GM19468 (cell line): ENCODE measurements around the gene VAX1.

Source experiments
- ATAC-seq: cut with Tn5 transposase; IDR thresholded peaks from one replicate; pipeline ENCODE4 v1.9.1; 2021; ENCODE audit warnings: mild to moderate bottlenecking, moderate library complexity, moderate number of reproducible peaks; ENCODE audit not compliant: unreplicated experiment; ENCODE audit errors: extremely low read depth

Gene VAX1

DNA sequence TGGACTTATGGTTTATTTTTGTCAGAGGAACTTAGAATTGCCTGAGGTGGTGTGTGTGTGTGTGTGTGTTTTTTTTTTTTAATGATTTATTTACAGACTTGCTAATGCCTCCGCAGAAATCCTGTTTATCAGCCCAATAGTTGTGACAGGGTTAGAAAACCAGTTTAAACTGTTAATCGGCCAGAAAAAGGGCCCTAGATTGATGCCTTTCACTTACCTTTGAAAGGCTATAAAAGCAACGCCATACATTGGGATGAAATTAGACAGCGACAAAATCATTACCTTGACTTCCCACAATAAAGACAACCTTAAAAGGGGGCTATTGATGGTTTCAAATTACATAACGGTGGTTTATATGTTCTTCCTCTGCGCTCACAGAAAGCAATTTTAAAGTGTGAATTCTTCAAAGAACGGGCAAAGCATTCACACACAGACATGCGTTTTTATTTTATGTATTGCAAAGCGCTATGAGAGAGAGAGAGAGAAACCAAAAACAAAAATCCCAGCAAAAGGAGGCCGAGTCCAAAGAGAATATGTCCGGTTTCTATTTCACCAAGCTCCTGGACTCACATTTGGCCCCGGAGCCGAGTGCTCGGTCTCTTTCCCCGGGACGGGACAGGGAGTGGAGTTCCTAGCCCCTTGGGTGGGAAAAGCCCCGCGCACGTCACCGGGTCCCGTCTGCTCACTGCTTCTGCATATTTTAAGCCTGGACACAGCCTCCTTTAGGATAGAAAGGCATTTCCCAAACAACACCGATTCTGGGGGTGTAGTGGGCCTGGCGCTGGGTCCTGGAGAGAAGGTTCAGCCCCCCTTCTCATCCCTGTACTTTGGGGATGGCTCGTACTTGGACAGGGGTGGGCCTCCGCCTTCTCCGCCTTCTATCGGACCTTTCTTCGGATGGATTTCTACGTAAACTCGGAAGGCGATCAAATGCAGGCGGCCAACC, 26.8 kb upstream of the VAX1 start:
- no peak for ATAC-seq

DNA sequence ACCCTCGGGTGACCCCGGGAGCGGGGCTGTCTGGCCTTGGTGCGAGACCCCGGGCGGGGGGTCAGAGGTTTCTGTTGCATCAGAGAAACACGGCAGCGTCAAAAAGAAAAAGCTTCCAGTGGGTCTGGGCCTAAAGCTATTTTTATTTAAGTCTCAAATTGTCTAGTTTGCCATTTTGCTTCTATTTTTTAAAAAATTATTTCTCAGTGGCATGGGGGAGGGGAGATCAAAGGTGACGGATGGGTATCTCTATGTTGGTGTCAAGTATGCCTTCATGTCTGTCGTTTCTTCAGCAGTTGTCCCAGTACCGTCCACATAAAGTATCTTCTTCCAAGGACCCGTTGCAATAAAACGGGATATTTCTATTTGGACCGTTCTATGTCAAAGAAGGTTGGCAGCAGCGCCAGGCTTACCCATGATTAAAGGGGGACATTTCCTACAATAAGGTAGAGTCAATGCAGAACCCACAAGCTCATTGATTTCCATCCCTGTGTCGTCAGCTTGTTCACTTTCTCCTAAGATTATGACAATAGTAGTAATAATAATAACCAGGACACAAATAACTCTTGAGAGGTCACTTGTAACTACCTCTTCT, 26.0 kb upstream of the VAX1 start:
- ATAC-seq: no peak

DNA sequence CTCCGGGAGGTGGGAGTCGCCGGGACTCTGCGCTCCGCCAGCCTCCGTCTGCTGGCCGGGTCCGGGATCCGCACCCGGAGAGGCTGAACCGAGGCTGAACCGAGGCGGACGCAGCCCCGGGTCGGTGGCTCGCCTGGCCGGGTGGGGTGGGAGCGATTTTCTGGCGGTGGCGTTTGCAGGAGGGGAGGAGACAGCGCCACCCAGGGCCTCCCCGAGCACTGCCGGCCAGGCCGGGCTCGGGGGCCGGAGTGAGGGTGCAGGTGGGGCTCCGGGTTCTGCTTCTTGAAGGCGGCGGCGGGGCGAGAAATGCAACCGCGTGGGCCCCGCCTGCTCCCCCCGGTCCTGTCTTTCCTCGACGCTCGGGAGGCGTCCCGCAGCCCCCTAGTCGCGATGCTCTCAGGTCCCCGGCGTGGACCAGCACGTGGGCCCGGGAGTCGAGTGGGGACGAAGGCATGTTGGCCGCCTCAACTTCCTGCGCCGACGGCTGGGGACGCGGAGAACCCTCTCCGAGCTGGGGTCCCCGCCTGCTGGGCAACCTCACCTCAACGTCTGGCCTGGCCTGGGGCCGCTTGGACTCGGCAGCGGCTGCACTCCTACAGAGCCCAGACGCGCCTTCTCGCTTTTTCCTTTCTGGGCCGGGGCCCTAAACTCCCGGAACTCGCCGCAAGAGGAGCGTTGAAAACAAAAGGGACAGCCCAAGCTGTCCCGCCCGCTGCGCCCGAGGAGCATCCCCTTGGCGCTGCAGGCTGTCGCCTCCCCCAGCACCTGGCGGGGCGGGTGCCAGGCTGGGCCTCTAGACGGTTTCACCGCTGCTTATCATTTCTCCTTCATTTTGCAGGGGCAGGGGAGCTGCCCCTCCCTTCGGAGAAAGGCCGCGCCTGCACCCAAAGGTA, 25.2 kb upstream of the VAX1 start:
- no peak for ATAC-seq

DNA sequence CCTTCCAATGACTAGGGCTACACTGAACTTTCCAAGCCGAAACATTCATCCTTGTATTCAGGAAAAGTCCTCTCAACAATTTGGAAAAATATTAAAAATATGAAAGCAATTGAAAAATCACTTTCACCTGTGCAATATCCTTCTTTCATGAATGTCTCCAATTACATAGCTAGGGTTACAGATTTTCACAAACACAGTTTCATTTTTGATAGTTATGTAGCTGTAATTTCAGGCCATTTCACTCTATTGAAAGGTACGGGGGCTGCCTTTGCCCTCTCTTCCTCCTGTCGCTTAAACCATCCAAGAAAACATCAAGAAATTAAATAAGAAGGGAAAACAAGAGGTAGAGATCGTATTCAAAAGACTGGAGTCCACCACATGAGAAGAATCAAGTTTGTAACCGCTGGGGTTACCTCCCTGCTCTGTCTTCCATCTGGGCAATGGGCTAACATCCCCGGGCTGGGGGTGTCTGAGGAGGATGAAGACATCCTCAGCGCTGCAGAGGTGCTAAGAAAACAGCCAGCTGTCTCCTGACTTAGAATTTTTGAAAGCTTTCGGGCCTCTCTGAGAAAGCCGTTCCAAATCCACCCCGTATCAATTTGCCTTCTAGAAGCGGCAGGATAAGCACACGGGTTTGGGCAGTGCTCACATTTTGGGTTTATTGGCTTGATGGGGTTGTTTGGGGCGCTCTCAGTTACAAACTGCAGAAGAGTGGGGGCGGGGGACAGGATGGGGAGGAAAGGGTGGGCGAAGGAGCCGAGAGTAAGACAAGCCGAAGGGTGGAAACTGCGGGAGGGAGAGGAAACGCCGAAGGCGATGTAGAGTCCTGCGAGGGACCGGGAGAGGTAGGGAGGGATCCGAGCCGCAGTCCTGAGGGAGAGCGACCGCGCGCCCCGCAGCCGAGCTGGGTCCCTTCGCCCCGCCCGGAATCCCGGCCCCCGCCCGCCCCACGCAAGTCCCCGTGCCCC, 24.3 kb upstream of the VAX1 start:
- no peak for ATAC-seq

DNA sequence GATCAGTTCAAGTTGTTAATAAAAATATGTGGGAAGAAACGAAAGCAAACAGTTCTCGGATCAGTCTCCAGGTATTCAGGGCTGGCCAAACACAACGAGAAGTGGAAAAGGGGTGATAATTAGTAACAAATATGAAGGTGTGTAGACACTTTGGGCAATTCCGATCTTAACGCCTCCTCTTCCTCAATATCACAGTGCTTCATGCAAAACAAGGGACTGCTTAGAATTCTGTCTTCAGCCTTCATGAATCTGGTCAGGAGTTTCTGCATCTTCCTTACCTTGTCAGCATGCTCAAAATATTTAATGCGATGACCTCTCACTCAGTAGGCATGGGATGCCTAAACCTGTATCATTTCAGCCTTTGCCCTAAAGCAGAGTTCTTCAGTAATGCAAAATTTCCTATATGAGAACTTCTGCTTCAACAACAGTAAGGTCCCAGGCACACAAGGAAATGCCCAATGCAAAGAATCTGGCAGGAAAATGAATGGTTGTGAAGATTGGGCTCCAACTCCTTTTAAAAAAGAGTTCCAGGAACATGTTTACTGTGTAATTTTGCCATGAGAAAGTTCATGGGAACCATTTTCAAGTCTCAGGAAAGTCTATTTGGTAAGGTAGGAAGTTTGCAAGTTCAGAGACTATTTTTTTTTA, 23.4 kb upstream of the VAX1 start:
- ATAC-seq: no peak

DNA sequence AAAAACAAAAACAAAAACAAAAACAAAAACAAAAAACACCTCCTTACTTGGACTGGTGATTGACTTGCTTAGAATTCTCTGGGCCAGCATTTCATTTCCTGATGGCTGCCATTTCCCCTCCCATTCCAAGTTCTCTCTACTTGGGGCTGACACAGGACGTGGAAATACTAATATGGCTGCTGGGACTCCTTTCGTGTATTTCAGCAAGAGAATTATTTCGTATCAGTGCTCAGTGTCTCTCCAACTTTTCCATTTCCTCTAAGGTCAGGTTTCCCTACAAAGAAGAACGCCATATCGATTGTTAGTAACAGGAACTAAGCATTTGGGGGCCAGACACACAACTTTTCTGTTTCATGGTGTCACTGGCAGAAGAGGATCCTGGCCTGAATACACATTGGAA, 22.5 kb upstream of the VAX1 start:
- no peak for ATAC-seq

DNA sequence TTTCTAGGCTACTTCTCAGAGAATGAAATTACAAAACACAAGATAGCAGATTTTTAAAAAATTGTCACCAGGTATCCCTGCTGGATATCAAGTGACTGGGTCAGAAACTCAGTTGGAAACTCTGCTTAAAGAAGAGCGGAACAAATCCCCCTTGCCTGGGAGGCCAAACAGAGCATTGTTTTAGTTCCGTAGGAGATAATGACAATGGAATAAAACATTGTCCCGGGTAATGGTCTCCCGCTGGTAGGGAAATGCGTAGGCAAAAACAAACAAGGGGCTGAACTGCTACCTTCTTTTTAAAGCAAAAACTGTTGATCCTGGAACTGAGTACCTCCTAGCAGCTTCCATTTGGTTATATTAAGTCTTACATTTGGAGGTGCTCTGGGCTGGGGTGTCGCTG, 21.3 kb upstream of the VAX1 start:
- ATAC-seq: no peak

DNA sequence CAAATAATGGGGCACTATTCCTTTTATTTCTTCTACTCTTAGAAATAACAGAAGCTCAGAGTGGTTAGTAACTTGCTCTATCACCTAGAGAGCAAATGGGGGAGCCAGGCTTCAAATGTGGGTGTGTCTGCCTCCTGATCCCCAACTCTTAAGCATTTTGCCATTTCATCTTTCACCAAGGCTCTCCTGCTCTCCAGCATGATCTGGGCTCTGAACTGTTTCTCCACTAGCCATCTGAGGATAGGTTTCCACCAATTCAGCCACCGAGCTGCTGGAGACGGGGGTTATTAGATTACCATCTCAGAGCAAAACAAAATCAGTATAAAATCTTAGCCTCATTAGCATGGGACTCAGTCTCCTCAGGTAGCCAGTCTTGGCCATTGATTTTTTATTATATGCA, 20.2 kb upstream of the VAX1 start:
- no peak for ATAC-seq

DNA sequence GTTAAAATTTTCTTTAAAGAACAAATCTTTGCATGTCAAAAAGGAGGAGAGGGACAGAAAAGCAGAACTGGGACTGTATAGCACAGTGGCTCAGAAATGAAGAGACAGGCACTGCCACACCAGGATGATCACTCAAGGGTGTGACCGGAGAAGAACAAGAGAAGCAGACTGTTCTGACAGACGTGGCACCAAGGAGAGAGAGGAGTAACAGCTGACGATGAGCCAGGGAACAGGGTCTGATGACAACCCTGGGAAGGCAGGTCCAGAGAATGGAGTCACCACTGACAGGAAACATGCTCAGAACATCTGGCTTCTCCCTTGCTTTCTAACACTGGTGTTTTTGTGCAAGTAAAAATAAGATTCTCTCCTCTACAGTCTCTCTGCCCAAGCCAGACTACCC, 14.6 kb upstream of the VAX1 start:
- no peak for ATAC-seq

DNA sequence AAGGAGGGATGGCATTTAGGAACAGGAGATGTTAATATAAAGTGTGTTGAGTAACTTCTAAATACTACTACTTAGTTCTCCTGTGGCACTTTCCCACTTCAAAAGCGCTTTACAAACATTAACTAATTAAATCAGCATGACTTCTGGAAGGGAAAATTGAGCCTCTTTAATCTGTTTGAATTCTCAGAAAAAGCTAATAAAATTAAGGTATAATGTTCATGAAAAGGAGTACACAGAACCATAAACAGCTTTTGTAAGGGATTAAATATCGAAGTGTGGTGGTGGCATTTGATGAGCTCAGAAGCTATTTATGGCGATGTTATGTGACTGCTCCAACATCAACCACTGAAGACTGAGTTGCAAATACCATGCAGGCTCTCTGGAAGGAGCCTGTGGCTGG, 10.2 kb upstream of the VAX1 start:
- no peak for ATAC-seq

DNA sequence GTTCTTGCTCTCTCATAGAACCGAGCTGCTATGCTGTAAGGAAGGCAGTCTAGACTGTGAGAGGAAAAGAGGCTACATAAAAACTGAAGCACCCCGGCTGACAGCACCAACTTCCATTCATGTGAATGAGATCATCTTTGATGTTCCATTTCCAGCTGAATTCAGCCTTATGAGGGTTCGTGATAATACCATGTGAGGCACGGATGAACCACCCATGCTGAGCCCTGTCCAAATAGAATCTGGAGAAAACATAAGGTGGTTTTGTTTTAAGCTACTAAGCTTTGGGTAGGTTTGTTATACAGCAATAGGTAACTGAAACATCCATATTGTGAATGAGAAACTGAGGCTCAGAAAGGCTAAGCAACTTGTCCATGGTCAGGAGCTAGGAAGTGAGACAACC, 6.9 kb upstream of the VAX1 start:
- ATAC-seq: no peak

DNA sequence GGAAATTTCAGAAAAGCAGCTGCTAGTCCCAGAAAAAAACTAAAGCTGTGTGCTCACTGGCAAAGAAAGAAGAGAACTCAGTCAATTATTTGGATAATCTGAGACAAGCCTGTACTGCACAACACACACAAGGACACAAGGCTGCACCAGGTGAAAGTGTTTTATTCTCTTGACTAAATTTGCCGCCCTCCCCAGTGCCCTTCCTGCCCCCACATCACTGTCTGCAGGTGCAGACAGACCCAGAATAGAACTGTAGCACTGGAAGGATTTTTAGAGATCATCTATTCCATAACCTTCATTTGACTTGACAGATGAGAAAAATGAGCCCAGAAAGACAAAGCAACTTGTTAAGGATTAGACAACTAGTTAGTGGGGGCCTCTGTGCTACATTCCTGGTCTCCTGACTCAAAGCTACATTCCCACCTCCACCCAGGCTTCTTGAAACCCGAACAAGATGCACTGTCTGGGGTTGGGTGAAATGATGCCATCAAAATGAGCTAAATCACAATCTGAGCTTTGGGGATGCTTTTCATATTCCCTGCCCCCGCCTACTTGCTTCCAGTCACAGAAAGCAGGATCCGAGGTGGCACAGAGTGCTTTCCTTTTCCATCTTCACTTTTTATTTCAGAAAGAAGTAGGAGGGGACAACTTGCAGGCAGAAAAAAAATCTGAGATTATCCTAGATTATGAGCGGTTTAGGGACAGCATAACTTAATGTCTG, 5.2 kb upstream of the VAX1 start:
- ATAC-seq: no peak

DNA sequence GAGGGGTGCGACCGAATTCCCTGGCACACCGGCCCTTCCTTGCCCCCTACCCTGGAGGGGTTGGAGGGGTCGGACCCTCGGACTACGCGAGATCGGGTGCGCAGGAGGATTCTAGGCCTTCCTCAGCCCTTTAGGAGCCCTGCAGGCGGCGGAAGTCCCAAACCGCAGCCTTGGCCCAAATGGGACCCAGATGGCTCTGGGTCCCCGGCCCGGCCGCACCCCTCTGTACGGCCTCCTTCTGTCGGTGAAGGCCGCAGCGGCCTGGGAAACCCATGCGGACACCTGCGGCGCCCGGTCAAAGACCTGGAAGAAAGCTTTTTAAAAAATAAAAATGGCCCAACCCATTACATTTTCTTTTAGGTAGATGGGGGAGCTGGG, 2.4 kb upstream of the VAX1 start:
- no peak for ATAC-seq

DNA sequence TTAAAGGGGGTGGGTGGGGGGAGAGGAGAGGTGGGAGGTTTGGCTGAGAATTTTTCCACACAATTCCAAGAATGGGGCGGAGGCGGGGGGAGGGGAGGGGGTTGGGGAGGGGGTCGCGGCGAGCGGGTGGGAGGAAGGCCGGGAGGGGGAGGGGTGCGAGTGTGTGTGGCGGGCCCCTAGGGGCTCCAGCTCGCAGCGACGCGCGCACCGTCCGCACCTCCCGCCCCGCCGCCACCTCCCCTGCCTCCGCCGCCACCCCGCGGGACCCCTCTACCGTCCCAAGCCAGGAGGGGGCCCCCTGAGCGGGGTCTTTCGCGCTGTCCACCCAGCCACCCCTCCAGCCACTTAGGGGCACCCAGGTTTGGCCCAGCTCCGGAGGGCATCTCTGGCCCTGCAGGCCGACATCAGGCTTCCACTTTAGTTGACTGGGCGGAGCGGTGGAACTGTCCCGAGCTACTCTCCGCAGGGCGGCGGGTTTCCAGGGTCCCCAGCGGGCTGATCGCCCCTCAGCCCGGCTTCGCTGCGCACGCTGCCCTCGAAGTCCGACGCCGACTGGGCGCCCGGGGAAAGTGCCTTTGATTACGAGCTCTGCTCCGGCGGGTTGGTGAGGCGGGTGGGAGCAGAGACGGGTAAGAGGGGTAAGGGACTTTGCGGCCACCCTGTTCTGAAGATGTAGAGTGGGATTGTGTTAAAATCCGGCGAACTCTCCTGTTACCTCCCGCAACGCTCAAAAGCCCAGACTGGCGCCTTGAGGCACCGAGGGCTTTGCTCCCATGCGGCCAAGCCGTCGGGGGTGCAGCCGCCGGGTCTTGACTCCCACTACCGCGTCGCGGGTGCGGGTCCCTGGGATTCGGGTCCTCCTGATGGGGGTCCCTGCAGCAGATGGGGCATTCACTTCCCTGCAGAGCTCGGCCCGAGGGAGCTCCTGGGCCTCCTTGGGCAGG, 1.8 kb upstream of the VAX1 start:
- ATAC-seq: no peak

DNA sequence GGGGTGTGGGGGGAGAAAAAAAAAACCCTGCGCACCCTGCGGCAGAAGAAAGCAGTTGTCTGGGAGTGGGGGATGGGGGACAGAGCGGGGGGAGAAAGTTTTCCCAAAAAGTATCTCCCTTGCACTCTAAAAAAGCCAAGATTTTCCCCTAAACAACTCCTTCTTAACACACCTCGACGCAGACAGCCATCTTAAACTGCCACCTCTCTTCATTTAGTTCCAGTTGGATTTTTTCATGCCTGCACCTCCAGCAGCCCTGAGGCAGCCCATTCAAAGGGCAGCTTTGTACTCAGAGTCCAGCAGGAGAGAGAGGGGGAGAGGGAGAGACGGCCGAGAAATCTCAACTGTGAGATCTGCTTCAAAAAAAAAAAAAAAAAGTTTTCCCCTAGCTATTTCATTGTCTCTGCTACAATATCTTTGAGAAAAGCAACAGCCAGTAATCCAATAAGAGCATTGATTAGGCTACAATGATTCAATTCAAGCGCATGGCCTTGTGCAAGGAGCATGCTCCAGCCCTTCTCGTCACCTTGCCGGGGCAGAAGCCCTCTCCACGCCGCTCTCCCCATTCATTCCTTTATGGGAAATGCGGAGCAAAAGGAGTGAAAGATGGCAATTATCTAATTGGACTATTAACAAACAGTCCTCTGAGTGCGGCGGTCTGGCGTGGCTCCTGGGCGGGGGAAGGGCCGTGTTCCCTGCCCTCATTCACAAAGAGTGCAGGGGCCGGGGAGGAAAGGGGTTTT, 939 bp upstream of the VAX1 start:
- no peak for ATAC-seq

DNA sequence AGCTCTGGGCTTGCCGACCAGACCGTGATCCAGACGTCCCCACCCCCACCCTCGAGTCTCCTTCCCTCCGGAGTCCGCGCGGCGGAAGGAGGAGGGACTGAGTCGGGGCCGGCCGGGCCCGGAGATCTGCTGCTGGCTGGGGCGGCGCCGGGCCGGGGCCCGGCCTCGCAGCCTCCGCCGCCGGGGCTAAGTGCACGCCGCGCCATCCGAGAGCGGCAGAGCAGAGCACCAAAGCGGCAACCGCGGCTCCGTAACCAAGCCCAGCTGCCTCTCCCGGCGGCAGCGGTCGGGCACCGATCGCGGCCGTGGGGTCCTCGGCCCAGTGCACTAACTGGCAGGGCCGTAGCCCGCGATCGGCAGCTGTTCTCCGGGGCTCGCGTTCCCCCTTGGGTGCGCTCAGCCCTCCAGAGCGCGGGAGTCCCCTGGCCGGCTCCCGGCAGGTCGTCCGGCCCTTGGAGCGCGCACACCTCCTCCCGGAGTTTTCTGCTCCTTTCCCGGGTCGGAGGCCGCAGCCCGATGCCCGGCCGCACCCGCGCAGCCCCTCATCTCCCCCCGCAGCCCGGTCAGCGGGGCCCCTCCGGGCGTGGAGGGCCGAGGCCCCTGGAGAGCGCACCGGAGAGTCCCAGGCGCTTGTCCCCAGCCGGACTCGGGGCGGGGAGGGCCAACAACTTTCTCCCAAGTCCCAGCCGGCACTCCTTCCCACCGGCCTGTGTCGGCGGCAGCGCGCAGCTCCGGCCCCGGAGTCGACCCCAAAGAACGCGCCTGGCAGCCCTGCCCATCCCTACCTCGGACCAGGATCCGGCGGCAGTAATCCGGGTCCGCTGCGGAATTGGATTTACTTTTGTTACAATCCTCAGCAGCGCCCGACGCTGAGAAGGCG, 799 bp downstream of the VAX1 start:
- no peak for ATAC-seq
